Type B pancreatic cell (in vitro differentiated cells): ENCODE results near the gene FAM228A. TPM values are rescaled to one million over a fixed set of nuclear protein-coding genes. Genes with fewer than 3 reads are reported as not detected.

Source experiments
- DNase-seq: peaks from one replicate; pipeline ENCODE4 v3.0.0; 2021; ENCODE audit warnings: mixed read lengths; ENCODE audit not compliant: unreplicated experiment; ENCODE audit errors: extremely low spot score
- H3K27ac Mint-ChIP-seq: 2 replicates; pipeline ENCODE4 v1.8.0; 2021; ENCODE audit warnings: mild to moderate bottlenecking, mixed read lengths
- H3K27me3 Mint-ChIP-seq: 2 replicates; pipeline ENCODE4 v1.8.0; 2021; ENCODE audit warnings: mixed read lengths
- H3K36me3 Mint-ChIP-seq: 2 replicates; pipeline ENCODE4 v1.8.0; 2021; ENCODE audit warnings: mixed read lengths
- H3K4me1 Mint-ChIP-seq: one replicate; pipeline ENCODE4 v1.8.0; 2021; ENCODE audit warnings: mixed read lengths; ENCODE audit not compliant: unreplicated experiment
- H3K4me3 Mint-ChIP-seq: 2 replicates; pipeline ENCODE4 v1.8.0; 2021; ENCODE audit warnings: mild to moderate bottlenecking, mixed read lengths
- H3K9me3 Mint-ChIP-seq: 2 replicates; pipeline ENCODE4 v1.8.0; 2021; ENCODE audit warnings: mixed read lengths
- CTCF ChIP-seq: fragments of 200-600 bp; sonication (generic); conservative IDR thresholded peaks from 2 replicates; pipeline ENCODE4 v1.5.0; 2021; ENCODE audit warnings: antibody characterized with exemption, mild to moderate bottlenecking
- total RNA-seq: library from RNA; stranded (reverse); gene quantifications from 2 replicates; pipeline ENCODE4 v1.2.1, GENCODE V29; 2021; ENCODE audit warnings: low replicate concordance

Gene FAM228A
- total RNA-seq, 1 donor from 2014 or later: not detected

- DNase-seq: no peak
- H3K4me1 Mint-ChIP-seq: no peaks in the 10 kb centered on the region
- no peak overlapping the region for H3K27ac Mint-ChIP-seq
- TF ChIP-seq CTCF: no peak
- peaks cover 4% of the 10 kb centered on the region for H3K36me3 Mint-ChIP-seq
- H3K9me3 Mint-ChIP-seq: no peaks in the 10 kb centered on the region
- H3K27me3 Mint-ChIP-seq: no peaks in the 10 kb centered on the region
- no peak overlapping the region for H3K4me3 Mint-ChIP-seq
These were observed 58.5 kb downstream of the FAM228A start for GRCh38 chr2:24233321-24233720.

GRCh38 chr2:24237313-24237712, 62.5 kb downstream of the FAM228A start:
- no peak for DNase-seq
- H3K4me3 Mint-ChIP-seq: no peak overlapping the region
- peaks cover 4% of the 10 kb centered on the region for H3K36me3 Mint-ChIP-seq
- no peak overlapping the region for H3K27ac Mint-ChIP-seq
- no peak for TF ChIP-seq CTCF
- H3K4me1 Mint-ChIP-seq: no peaks in the 10 kb centered on the region
- no peaks in the 10 kb centered on the region for H3K9me3 Mint-ChIP-seq
- no peaks in the 10 kb centered on the region for H3K27me3 Mint-ChIP-seq

GRCh38 chr2:24238158-24238557, 63.3 kb downstream of the FAM228A start:
- Mint-ChIP-seq H3K36me3 (peaks cover 4% of the 10 kb centered on the region), H3K4me3 (no peak overlapping the region), H3K4me1 (no peaks in the 10 kb centered on the region), H3K9me3 (no peaks in the 10 kb centered on the region), H3K27ac (no peak overlapping the region), H3K27me3 (no peaks in the 10 kb centered on the region)
- no peak for TF ChIP-seq CTCF
- DNase-seq: no peak

- Mint-ChIP-seq H3K36me3 (peaks cover 4% of the 10 kb centered on the region), H3K27me3 (no peaks in the 10 kb centered on the region), H3K27ac (no peak overlapping the region), H3K4me3 (no peak overlapping the region), H3K4me1 (no peaks in the 10 kb centered on the region), H3K9me3 (no peaks in the 10 kb centered on the region)
- TF ChIP-seq CTCF: no peak
- no peak for DNase-seq
These were observed 64.7 kb downstream of the FAM228A start for GRCh38 chr2:24239553-24239952.

Other genes with a start within 250 kb of the FAM228A start
- gene ATAD2B, start 247.9 kb upstream of the FAM228A start, total RNA-seq: 15.9 and 25.7 TPM in 2 replicates
- gene UBXN2A, start 234.6 kb upstream of the FAM228A start, total RNA-seq: 11.2 and 20.7 TPM in 2 replicates
- 0.24 TPM in 1 of 2 replicates, not detected in the other for gene MFSD2B, start 165.0 kb upstream of the FAM228A start, total RNA-seq
- gene WDCP, start 127.7 kb upstream of the FAM228A start, total RNA-seq: 12.3 and 24.6 TPM in 2 replicates
- gene FKBP1B, start 125.3 kb upstream of the FAM228A start, total RNA-seq: 19.0 and 23.0 TPM in 2 replicates
- gene SF3B6, start 98.7 kb upstream of the FAM228A start, total RNA-seq: 102 TPM in 2 replicates
- 63.4 and 74.0 TPM in 2 replicates for gene TP53I3, start 90.2 kb upstream of the FAM228A start, total RNA-seq
- 1.3 and 2.5 TPM in 2 replicates for gene PFN4, start 51.7 kb upstream of the FAM228A start, total RNA-seq
- gene FAM228B, start 51.6 kb upstream of the FAM228A start, total RNA-seq: 14.4 and 20.4 TPM in 2 replicates
- gene ITSN2, start 185.5 kb downstream of the FAM228A start, total RNA-seq: 18.9 and 24.8 TPM in 2 replicates